Measurements from ENCODE around the gene CAMK1D.

Gene CAMK1D

DNA sequence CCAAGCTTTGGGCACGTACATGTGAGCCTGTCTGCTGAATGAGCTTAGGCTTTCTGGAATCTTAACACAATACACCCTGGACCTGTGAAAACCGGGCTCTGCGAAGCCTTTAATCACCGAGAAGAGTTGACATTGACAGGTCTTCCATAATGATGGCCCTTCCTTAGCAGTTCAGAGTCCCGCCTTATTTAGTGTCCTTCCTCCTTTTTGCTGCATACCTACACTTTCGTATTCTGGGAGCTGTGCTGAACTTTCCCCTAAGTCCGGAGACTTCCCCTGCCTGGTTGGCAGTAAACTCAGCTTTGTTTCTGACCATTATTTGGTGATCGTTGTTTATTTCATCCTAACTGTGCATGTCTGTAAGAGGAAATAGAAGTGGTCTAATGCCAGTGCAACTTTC, 212.0 kb downstream of the CAMK1D start:
- no peak for DNase-seq (ENCODE audit: low spot score)

DNA sequence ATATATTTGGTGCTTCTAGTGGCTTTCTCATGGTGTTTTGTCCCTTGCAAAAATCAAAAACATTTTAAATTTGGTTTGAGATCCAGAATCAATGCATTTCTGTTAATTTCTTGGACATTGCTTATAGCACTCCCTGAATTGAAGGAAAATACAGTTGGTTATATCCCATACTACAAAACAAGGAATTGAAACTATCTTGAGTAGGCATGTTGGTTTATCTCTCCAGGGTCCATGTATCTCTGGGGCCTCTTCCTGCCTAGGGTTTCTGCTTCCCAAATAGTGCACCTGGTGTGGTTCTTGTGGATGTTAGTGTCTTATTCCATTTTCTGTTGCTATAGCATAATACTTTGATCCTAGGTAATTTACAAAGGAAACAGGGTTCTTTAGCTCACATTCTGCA, 212.4 kb downstream of the CAMK1D start:
- DNase-seq (ENCODE audit: low spot score): no peak

DNA sequence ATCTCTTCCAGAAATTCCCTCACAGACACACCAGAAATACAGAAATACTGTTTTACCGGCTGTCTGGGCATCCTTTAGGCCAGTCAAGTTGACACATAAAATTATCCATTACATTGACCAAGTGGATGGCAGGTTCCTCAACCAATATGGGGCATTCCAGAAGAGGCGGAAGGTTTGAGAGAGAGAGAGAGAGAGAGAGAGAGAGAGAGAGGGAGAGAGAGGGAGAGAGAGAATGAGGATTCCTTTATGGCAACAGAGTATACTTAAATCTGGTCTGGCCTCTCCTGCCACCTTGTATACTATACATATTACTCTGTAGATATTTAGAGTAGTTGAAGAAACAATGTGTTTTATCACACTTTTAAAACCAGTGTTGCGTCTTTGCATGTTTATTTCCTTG, 214.1 kb downstream of the CAMK1D start:
- no peak for DNase-seq (ENCODE audit: low spot score)

DNA sequence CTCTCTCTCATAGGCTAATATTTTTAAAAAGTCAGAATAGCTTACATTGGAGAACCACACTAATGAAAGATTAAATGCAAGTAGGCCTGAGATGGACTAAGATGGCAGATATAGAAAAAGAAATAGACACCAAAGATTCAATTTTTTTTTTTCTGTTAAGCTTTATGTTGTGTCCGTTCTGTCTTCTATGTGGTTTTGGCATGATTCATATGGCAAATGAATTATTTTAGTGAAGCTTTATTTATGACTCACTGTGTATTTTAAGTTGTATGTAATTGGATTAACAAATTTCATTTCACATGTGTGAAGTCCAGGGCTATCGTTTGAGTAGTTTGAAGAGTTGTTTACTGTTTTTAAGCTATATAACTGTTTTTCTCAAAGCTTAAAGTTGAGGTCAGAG, 214.8 kb downstream of the CAMK1D start:
- DNase-seq (ENCODE audit: low spot score): no peak

DNA sequence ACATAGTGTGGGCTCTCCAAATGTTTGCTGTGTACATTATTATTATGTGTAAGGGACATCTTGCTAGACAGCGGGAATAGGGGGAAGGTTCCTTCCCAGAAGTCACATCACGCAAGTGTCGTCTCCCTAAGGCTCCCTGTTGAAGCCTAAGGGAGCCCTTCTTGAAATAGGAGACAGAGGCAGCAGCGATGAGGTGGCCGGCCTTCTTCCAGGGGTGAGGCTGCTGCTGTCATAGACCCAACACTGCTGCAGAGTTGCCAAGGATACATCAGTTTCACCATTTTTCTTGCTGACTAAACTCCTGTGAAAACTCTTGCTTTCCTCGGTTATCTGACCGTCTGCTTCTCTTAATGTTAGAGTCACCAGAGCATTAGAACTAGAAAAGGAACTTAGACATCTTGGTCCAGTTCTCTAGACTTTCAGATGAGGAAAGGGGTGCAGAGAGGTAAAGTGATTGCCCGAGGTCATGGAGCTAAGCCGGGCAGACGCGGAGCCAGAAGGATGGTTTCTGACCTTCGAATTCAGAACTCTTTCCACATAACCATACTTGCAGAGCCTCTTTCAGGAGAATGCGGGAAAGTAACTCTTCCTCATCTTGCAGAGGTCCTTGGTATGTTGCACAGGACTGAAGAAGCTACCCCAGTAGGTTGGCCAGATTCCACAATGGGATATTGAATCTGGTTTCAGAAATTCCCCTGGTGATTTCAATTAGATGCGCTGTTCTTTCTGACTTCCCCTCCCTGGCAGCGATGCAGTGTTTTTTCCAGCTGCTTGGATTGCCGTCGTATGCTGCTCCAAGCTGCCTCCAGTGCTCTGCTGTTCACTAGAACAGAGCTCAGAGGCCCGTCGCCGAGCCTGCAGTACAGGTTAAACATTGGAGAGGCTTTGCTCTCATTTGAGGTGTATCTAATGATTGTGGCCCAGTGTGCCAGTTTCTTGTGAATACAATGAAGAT, 217.1 kb downstream of the CAMK1D start:
- DNase-seq (ENCODE audit: low spot score): no peak

DNA sequence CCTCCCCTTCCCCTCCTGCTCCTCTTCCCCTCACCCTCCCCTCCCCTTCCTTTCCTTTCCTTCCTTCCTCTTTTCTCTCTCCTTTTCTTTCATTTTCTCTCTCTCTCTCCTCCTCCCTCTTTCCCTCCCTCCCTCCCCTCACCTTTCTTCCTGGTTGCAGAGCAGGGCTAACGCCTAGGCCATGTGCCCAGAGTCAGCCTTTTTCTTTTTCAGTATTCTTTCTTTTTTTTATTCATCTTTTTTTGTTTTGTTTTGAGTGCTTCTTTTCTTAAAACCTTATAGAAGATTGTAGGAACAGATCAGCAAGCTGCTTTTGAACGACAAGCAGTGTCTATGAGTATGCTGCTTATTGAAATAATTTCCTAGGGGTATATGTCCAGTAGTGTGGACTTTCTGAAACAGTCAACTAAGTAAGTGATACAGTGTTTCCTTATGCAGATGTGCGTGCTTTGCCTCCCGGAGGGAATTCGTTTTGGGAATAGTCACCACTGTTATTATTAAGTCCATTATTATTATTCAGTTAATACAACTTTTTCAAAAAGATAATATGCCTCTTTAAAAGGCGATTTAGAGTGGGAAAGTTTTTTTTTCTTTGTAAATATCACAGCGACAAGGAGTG, 219.2 kb downstream of the CAMK1D start:
- DNase-seq (ENCODE audit: low spot score): no peak

DNA sequence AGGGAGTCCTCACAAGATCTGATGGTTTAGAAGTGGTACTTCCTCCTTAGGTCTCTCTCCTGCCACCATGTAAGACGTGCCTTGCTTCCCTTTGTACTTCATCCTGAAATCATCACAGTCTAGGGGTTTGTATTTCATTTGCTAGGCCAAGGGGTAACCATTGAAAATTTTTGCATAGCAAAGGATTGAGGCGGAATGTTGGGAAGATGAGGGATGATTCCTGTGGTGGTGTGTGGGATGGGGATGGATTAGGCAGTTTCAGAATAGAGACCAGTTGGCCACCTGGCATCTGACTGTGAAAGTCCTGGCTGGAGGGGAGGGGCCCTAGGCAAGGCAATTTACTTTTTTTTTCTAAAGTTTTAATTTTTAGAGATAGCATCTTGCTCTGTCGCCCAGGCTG, 222.9 kb downstream of the CAMK1D start:
- no peak for DNase-seq (ENCODE audit: low spot score)

DNA sequence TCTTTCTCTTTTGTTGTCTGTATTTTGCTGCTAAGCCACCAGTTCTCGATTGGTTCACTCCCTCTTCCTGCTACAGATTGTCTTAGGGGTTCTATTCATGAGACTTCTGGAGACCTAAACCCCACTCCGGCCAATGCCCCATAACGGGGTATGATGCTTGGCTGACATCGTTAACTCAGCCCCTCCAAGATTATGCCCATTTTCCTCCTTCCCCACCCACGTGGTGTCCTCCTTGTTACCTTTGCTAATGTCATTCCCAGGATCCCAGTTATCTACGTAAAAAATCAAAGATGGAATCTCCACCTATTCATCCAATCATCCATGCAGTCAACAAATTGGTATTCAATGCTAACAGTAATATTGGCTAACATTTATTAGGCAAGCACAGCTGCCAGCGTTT, 228.3 kb downstream of the CAMK1D start:
- DNase-seq (ENCODE audit: low spot score): no peak

DNA sequence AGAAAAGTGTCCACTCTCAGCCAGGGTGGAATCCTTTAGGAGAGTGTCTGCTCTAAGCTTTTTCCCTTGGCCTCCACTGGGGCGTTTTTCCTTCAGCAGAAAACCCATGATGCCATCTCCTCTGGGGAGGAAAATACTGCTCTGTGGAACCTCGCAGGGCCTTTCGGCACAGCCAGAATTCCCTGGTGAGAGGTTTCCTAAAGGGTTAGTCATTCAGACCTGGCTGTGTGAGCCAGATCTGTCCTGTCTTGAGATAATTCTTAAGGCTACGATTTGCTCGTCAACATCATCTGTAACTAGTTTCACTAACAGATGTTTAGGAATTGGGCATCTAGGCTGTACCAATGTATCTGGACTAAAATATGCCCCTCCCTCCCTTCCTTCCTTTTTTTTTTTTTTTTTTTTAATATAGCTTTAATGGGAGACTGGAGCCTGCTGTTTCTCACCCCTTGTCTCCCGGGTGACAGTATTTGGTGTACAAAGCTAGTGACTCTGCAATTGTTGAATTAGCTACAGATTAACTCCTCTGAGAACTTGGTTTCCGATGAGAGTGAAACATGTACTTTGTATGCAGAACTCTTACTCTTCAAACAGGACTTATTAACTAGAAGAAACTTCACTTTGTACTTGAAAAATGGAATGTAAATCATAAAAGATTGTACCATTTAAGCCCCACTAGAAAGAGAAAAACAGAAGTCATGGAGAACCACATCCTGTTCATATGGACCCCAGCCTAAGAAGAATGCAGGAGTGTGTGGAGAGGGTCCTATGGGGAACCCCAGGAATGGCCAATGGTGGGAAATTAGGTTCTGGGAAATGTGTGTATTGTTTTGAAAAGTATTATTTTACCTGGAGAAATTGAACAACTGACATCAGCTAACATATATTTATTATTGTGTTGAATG, 230.9 kb downstream of the CAMK1D start:
- no peak for DNase-seq (ENCODE audit: low spot score)

DNA sequence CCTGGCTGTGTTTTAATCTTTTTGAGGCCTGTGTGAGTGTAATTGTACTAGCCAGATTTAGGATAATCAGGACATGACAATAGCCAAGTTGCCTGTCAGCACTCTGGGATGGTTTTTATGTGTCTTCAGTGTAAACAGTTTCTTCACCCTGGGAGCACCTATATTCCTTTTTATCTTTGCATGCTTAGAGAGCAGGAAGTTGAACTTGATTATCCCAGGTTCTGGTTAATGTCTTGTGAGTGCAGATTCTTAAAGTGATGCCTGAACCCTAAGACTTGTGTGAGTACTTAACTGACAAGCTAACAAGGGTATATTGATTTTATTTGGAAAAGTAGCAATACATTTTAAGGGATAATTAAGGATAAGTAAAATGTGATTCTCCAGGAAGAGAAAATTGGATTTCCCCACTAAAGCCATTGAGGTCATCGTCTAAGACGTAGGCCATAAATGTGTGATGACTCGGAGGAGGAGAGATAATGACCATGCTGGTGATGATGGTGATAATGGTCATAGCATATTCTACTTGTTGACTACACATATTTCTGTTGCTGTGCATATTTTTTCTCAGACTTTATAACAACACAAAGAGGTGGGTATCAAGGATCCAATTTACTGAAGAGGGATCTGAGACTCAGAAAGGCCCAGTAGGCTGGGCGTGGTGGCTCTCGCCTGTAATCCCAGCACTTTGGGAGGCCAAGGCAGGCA, 234.7 kb downstream of the CAMK1D start:
- peak; percentile 33 for DNase-seq (ENCODE audit: low spot score)

DNA sequence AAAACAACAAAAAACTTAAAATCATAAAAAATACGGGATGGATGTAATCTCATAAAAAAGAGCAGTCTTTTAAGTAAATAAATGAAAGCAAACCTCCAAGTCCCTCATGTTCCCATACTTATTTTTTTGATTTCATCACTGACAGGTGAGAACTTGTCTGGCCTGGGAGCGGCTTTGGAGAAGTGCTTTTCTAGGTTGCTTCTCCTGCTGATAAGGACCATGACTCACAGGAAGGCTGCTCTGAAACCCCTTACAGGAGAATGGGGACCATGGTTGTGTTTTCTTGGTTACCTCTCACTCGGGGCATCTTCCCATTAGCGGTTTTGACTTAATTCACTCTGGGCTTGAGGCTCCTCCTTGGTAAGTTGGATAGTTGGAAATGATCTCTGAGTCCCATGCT, 237.4 kb downstream of the CAMK1D start:
- DNase-seq (ENCODE audit: low spot score): no peak

DNA sequence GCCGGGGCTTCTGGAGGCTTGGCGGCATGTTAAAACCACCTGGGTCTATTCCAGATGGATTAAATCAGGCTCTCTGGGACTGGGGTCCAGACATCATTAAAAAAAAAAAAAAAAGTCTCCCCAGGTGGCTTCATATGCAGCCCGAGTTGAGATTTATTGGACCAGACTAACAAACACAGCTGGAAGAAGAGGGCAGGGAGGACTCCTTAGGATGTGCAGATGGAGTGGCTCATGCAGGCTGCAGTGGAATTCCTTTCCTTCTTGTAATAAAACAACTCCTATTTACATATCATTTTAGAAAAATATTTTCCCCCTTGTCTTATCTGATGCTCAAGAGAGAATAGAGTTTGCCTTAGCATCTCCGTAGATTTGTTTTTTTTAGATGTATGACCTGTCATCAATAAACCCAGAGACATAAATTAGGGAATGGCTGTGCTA, 238.1 kb downstream of the CAMK1D start:
- DNase-seq (ENCODE audit: low spot score): no peak

DNA sequence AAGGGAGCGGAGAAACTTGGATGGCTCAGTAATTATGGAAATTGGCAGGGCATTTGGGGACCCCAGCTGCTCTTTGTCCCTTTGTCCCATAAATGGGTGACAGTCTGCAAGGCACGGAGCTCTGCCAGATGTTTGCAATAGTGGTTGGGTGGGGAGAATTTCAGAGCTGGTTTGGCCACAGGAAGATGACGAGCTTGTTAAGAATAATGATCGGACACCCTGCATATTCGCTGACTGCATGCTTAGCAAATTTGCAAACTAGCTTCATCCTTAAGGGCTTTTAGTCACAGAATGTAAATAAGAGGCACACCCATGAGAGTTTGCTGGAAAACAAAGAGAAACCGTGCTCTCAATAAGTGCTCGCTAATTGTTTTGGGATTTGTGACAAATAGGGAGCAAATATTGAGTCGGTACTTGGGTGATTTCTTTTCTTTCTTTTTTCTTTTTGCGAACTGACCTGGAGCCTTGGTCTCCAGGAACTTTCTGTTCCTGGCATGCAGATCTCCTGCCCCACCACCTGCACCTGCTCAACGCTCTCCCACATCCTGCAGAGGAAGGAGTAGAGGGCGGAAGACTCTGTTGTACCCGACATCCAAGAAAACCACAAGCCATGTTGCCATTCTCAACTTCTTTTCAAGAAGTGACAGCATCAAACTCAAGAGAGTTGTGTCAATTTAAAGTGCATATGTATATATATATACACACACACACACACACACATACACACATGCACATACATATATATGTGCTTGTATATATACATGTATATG, 238.9 kb downstream of the CAMK1D start:
- no peak for DNase-seq (ENCODE audit: low spot score)

DNA sequence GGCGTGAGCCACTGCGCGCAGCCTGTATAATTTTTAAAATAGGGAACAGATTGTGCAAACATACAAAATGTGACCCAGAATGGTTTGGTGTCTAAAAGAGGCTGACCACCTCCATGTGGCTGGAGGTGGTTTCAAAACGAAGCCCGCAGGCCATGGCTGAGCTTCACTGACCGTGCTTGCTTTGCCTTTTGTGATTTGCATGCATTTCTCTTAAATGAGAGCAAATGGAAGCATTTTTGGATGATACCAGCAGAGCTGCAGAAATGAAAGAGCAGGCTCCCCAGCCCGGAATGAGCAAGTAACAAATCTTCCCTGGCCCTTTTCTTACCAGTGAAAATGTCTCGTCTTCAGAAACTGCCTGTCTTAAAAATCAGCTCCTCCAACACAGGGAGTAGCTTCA, 239.9 kb downstream of the CAMK1D start:
- DNase-seq (ENCODE audit: low spot score): no peak

DNA sequence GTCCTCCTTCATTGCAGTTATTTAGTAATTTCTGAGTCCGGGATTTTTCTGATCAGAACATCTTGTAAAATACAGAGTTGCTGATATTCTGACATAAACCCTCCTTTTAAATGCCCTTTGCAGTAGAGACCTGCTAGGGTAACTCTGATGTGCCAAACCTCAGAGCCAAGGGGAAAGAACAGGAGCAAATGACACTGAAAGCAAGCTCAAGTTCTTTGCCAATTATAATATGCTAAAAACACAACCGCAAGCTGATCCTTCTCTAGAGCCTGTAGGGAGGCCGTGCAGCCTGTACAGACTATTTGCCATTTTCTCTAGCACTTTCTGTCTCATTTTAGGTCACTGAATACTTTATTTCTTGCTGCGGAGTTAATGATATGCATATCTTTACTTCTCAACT, 240.4 kb downstream of the CAMK1D start:
- DNase-seq (ENCODE audit: low spot score): no peak

DNA sequence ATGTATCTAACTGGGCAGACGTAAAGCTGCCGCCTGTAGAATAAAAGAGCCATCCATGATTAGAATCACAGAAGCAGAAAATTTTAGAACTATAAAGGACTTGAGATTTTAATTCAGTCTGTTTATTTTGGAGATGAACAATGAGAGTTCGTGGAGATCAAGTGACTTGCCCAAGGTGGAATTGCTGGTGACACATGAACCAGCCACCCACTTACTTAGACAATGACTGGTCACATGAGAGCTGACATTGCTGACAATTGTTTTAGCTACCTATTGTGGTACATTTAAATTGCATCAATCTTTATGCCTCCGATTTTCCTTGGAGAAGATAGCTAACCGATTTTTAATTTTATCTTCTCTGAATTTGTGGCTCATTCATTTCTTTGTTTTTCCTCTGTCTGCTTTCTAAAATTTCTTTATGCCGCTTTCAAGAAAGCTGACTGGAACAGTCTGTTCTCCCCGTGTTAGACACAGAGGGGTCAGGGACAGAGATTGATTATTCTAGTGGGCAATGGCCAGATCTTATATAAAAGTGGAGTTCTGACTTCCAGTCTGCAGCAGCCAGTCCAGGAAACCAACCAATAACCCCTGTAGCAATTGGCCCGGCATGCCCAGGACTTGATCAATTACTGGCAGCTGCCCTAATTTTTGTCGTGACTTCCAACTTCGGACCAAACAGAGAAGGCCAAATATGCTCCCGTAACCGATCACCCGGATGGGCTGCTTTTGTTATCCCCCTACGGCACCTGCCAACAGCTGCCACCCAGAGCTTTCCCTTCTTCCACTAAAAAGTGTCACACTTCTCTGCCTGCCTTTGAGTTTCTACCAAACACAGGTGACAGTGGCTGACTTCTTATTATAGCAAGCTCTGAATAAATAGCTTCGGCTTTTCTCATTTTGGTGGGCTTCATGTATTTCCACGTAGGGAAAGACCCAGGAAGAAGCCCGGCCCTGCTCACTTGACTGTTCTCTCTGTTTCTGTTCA, 241.6 kb downstream of the CAMK1D start:
- DNase-seq (ENCODE audit: low spot score): no peak

DNA sequence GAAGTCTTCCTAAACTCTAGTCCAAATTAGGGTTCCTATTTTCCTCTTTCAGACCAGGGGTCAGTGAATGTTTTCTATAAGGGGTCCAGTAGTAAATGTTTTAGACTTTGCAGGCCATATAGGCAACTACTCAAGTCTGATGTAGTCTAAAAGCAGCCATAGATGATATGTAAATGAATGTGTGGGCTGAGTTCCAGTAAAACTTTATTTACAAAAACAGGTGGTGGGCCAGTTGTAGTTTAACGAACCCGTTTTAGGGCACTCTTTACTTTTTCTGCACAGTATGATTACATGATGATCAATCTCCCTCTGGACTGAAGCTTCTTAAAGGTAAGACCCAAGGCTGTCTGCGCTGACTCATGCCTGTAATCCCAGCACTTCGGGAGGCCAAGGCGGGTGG, 243.6 kb downstream of the CAMK1D start:
- DNase-seq (ENCODE audit: low spot score): no peak

DNA sequence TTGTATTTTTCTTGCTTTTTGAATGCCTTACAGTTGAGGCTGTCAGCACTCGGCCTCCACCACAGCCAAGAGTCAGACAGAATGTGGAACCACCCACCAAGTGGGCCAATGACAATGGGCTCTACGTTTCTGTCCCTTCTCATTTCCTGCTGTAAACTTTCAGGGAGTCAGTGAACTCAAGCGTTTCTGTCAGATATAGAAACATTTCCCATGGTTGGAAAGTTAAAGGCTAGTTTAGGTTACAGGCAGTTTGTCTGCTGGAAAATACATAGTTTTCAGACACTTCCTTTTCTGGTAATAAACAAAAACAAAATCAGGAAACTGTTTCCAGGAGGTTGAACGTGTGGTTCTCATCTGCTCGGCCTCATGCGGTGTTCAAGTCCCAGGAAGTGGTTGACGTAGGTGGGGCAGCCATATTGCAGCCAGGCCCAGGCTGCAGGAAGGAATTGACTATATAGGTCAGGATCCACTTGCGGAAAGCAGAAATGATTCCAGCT, 245.1 kb downstream of the CAMK1D start:
- no peak for DNase-seq (ENCODE audit: low spot score)

DNA sequence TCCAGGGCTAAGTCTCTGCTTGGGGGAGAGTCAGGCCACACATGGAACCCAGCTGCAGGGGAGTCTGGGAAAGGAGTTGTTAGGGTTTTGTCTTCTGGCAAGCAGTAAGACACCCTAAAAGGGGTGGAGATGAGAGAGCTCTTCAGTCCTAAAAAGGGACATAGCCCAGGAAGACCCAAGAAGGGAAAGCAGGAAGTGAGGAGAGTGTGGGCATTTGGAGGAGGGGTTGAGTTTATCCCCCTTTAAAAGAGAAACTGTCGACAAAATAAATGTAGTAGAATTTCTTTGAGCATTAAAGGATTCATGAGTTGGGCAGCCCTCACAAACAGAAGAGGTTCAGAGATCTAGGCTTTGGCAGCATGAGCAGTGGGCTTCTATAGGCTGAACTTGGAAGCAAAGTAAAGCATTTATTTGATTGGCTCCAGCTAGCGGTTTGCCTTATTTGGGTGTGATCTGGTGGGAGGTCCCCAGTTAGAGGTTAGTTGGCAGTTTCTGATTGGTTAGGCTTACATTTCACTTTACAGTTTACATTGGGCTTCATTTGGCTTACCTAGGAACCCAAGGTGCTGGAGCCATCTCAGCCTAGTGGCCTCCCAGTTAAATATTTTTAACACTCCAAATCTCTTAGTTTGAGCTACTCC, 246.7 kb downstream of the CAMK1D start:
- DNase-seq (ENCODE audit: low spot score): no peak

Data from RKO (cell line).